ENCODE measurements around the gene GPR31. TPM values are rescaled to one million over a fixed set of nuclear protein-coding genes. Genes with fewer than 3 reads are reported as not detected.

Gene GPR31
- total RNA-seq, 4 donors from 2014 or later = not detected

DNA sequence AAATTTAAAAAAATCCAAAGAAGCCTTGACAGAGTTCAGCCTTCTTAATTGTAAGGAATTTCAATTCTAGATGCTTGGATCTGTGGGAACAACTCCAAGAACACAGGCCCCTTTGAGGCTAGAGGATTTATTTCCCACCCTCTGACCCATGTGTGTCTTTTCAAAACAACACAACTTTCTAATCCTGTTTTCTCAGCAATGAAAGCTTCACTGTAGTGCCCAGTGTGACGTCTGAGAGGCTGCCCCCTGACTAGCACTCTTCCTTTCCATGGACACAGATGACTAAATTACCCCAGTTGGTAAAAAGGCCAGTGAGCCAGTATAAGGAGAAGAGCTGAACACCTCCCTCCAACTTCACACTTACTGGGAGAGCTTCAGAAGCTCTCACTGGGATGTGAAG lies 51.4 kb downstream of the GPR31 start:
- no peaks in the 10 kb centered on the region for H3K27me3 ChIP-seq
- WGBS = 53% methylated on average over 1 of the region's 1 CpG
- no peaks in the 10 kb centered on the region for H3K4me1 ChIP-seq
- no peak for DNase-seq (ENCODE audit: low spot score in 2 of 2)
- no peak overlapping the region for H3K27ac ChIP-seq
- no peaks in the 10 kb centered on the region for H3K9me3 ChIP-seq
- TF ChIP-seq EP300 (IDR thresholded peaks at IDR 0.05) (no peak), POLR2AphosphoS5 (IDR thresholded peaks at IDR 0.05) (no peak), POLR2A (IDR thresholded peaks at IDR 0.05) (no peak)
- TF ChIP-seq, protein P1, sequence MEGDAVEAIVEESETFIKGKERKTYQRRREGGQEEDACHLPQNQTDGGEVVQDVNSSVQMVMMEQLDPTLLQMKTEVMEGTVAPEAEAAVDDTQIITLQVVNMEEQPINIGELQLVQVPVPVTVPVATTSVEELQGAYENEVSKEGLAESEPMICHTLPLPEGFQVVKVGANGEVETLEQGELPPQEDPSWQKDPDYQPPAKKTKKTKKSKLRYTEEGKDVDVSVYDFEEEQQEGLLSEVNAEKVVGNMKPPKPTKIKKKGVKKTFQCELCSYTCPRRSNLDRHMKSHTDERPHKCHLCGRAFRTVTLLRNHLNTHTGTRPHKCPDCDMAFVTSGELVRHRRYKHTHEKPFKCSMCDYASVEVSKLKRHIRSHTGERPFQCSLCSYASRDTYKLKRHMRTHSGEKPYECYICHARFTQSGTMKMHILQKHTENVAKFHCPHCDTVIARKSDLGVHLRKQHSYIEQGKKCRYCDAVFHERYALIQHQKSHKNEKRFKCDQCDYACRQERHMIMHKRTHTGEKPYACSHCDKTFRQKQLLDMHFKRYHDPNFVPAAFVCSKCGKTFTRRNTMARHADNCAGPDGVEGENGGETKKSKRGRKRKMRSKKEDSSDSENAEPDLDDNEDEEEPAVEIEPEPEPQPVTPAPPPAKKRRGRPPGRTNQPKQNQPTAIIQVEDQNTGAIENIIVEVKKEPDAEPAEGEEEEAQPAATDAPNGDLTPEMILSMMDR (IDR thresholded peaks at IDR 0.05) = no peak
- no peaks in the 10 kb centered on the region for H3K36me3 ChIP-seq
- no peak overlapping the region for H3K4me3 ChIP-seq

Other genes starting within 250 kb of the GPR31 start
- gene RNASET2, start 201.4 kb downstream of the GPR31 start, total RNA-seq = 10 to 100 TPM; 36.3 to 62.5 (median 53.9) TPM
- 10 to 100 TPM in 3 of 4 donors, 1 to 10 TPM in 1; 7.8 to 21.3 (median 11.2) TPM for gene CEP43, start 158.6 kb downstream of the GPR31 start, total RNA-seq
- gene CCR6, start 34.9 kb downstream of the GPR31 start, total RNA-seq = 1 to 10 TPM in 3 of 4 donors, under 1 TPM in 1; 0.98 to 2.4 (median 1.2) TPM
- 10 to 100 TPM; 16.1 to 41.7 (median 30.2) TPM for gene UNC93A, start 133.3 kb upstream of the GPR31 start, total RNA-seq
- not detected for gene TTLL2, start 167.1 kb upstream of the GPR31 start, total RNA-seq

Measured in suprapubic skin (tissue), 4 donors.